Stimulated activated effector memory CD8-positive, alpha-beta T cell treated with anti-CD3 and anti-CD28 coated beads, Interleukin-12 subunit alpha, Interleukin-12 subunit beta, amount 100 ng/mL, for 72 hours (primary cell): ENCODE results near the gene TBATA.

Source experiments
- ATAC-seq: fragments of 150-1000 bp; cut with Tn5 transposase; 2 replicates; pipeline ENCODE4 v1.10.0; 2021
- DNase-seq, 2 donors: peaks; one replicate each; pipeline ENCODE4 v3.0.0; 2021 to 2022; ENCODE audit warnings: low spot score in 2 of 2
- H3K27ac Mint-ChIP-seq: one replicate; pipeline ENCODE4 v1.8.0; 2022; ENCODE audit warnings: mild to moderate bottlenecking, mixed read lengths
- H3K36me3 Mint-ChIP-seq: one replicate; pipeline ENCODE4 v1.8.0; 2022; ENCODE audit warnings: mild to moderate bottlenecking, mixed read lengths
- H3K4me1 Mint-ChIP-seq: one replicate; pipeline ENCODE4 v1.8.0; 2022; ENCODE audit warnings: mixed read lengths
- H3K4me3 Mint-ChIP-seq: one replicate; pipeline ENCODE4 v1.8.0; 2022; ENCODE audit warnings: mild to moderate bottlenecking, mixed read lengths
- H3K9me3 Mint-ChIP-seq: one replicate; pipeline ENCODE4 v1.8.0; 2022; ENCODE audit warnings: mixed read lengths

TBATA gene

GRCh38 chr10:70763567-70763966, 21.6 kb downstream of the TBATA start:
- H3K27ac Mint-ChIP-seq: no peak overlapping the region
- DNase-seq: no peak
- H3K4me3 Mint-ChIP-seq: no peak overlapping the region
- H3K4me1 Mint-ChIP-seq: peaks cover 9% of the 10 kb centered on the region
- ATAC-seq: no peak
- no peaks in the 10 kb centered on the region for H3K36me3 Mint-ChIP-seq
- no peaks in the 10 kb centered on the region for H3K9me3 Mint-ChIP-seq

- DNase-seq (no peak), ATAC-seq (no peak)
- no peaks in the 10 kb centered on the region for H3K9me3 Mint-ChIP-seq
- H3K4me3 Mint-ChIP-seq: no peak overlapping the region
- no peaks in the 10 kb centered on the region for H3K36me3 Mint-ChIP-seq
- H3K4me1 Mint-ChIP-seq: peaks cover 10% of the 10 kb centered on the region
- H3K27ac Mint-ChIP-seq: peak overlapping the region; percentile 20
Observed at GRCh38 chr10:70762441-70763175, 22.6 kb downstream of the TBATA start.

GRCh38 chr10:70761727-70762350, 23.3 kb downstream of the TBATA start:
- no peak for ATAC-seq
- DNase-seq: no peak

GRCh38 chr10:70761031-70761601, 24.1 kb downstream of the TBATA start:
- H3K36me3 Mint-ChIP-seq: no peaks in the 10 kb centered on the region
- H3K27ac Mint-ChIP-seq: peak overlapping the region; percentile 37
- ATAC-seq (no peak), DNase-seq (no peak)
- no peaks in the 10 kb centered on the region for H3K9me3 Mint-ChIP-seq
- H3K4me1 Mint-ChIP-seq: peaks cover 10% of the 10 kb centered on the region
- no peak overlapping the region for H3K4me3 Mint-ChIP-seq

More at GRCh38 chr10:70761727-70762350, 23.3 kb downstream of the TBATA start:
- Mint-ChIP-seq H3K36me3 (no peaks in the 10 kb centered on the region), H3K4me3 (no peak overlapping the region), H3K9me3 (no peaks in the 10 kb centered on the region), H3K27ac (peak overlapping the region; percentile 37), H3K4me1 (peaks cover 10% of the 10 kb centered on the region)

GRCh38 chr10:70760271-70760787, 24.8 kb downstream of the TBATA start:
- Mint-ChIP-seq H3K36me3 (no peaks in the 10 kb centered on the region), H3K4me3 (no peak overlapping the region), H3K9me3 (no peaks in the 10 kb centered on the region), H3K27ac (peak overlapping the region; percentile 37), H3K4me1 (peaks cover 10% of the 10 kb centered on the region)
- no peak for DNase-seq
- no peak for ATAC-seq

- DNase-seq (no peak), ATAC-seq (no peak)
- H3K27ac Mint-ChIP-seq: no peak overlapping the region
- H3K4me3 Mint-ChIP-seq: no peak overlapping the region
- H3K4me1 Mint-ChIP-seq: peaks cover 10% of the 10 kb centered on the region
- no peaks in the 10 kb centered on the region for H3K9me3 Mint-ChIP-seq
- H3K36me3 Mint-ChIP-seq: no peaks in the 10 kb centered on the region
Observed at GRCh38 chr10:70759781-70760180, 25.4 kb downstream of the TBATA start.

GRCh38 chr10:70758757-70759514, 26.2 kb downstream of the TBATA start:
- no peaks in the 10 kb centered on the region for H3K9me3 Mint-ChIP-seq
- peaks cover 10% of the 10 kb centered on the region for H3K4me1 Mint-ChIP-seq
- no peak overlapping the region for H3K4me3 Mint-ChIP-seq
- DNase-seq (peak; percentile 56 to 78), ATAC-seq (peak; percentile 60)
- H3K36me3 Mint-ChIP-seq: no peaks in the 10 kb centered on the region
- H3K27ac Mint-ChIP-seq: peak overlapping the region; percentile 50

- H3K9me3 Mint-ChIP-seq: no peaks in the 10 kb centered on the region
- peaks cover 10% of the 10 kb centered on the region for H3K4me1 Mint-ChIP-seq
- ATAC-seq (no peak), DNase-seq (no peak)
- H3K36me3 Mint-ChIP-seq: no peaks in the 10 kb centered on the region
- H3K4me3 Mint-ChIP-seq: no peak overlapping the region
- no peak overlapping the region for H3K27ac Mint-ChIP-seq
Observed at GRCh38 chr10:70757856-70758255, 27.3 kb downstream of the TBATA start.

GRCh38 chr10:70756700-70757360, 28.3 kb downstream of the TBATA start:
- peaks cover 10% of the 10 kb centered on the region for H3K4me1 Mint-ChIP-seq
- H3K36me3 Mint-ChIP-seq: no peaks in the 10 kb centered on the region
- H3K27ac Mint-ChIP-seq: peak overlapping the region; percentile 14
- ATAC-seq (peak; percentile 62), DNase-seq (no peak)
- H3K4me3 Mint-ChIP-seq: no peak overlapping the region
- H3K9me3 Mint-ChIP-seq: no peaks in the 10 kb centered on the region

- Mint-ChIP-seq H3K4me3 (no peak overlapping the region), H3K9me3 (no peaks in the 10 kb centered on the region), H3K27ac (peak overlapping the region; percentile 27)
Observed at GRCh38 chr10:70753841-70754621, 31.1 kb downstream of the TBATA start.

GRCh38 chr10:70753026-70753663, 32.0 kb downstream of the TBATA start:
- Mint-ChIP-seq H3K27ac (no peak overlapping the region), H3K9me3 (no peaks in the 10 kb centered on the region), H3K4me3 (no peak overlapping the region), H3K36me3 (no peaks in the 10 kb centered on the region), H3K4me1 (no peaks in the 10 kb centered on the region)
- DNase-seq (no peak), ATAC-seq (no peak)

More at GRCh38 chr10:70753841-70754621, 31.1 kb downstream of the TBATA start:
- DNase-seq (no peak), ATAC-seq (no peak)
- H3K4me1 Mint-ChIP-seq: peaks cover 6% of the 10 kb centered on the region
- H3K36me3 Mint-ChIP-seq: no peaks in the 10 kb centered on the region

GRCh38 chr10:70752571-70752970, 32.6 kb downstream of the TBATA start:
- ATAC-seq: no peak
- no peak for DNase-seq
- Mint-ChIP-seq H3K36me3 (no peaks in the 10 kb centered on the region), H3K9me3 (no peaks in the 10 kb centered on the region), H3K4me1 (no peaks in the 10 kb centered on the region), H3K27ac (no peak overlapping the region), H3K4me3 (no peak overlapping the region)

GRCh38 chr10:70751991-70752390, 33.2 kb downstream of the TBATA start:
- H3K4me3 Mint-ChIP-seq: no peak overlapping the region
- no peak overlapping the region for H3K27ac Mint-ChIP-seq
- no peaks in the 10 kb centered on the region for H3K36me3 Mint-ChIP-seq
- ATAC-seq: no peak
- H3K4me1 Mint-ChIP-seq: no peaks in the 10 kb centered on the region
- no peak for DNase-seq
- no peaks in the 10 kb centered on the region for H3K9me3 Mint-ChIP-seq

- no peaks in the 10 kb centered on the region for H3K4me1 Mint-ChIP-seq
- DNase-seq (no peak), ATAC-seq (no peak)
- no peaks in the 10 kb centered on the region for H3K36me3 Mint-ChIP-seq
- H3K9me3 Mint-ChIP-seq: no peaks in the 10 kb centered on the region
- no peak overlapping the region for H3K4me3 Mint-ChIP-seq
- H3K27ac Mint-ChIP-seq: no peak overlapping the region
Observed at GRCh38 chr10:70751356-70751755, 33.8 kb downstream of the TBATA start.
